Measurements from ENCODE around the gene SPATA31C2.
"Not testable (repeated sequence)": the region's sequence is repeated elsewhere in the genome, so short reads cannot be mapped to it uniquely, and the experiment has no call there.

The SPATA31C2 gene
- long read RNA-seq = 0 reads

DNA sequence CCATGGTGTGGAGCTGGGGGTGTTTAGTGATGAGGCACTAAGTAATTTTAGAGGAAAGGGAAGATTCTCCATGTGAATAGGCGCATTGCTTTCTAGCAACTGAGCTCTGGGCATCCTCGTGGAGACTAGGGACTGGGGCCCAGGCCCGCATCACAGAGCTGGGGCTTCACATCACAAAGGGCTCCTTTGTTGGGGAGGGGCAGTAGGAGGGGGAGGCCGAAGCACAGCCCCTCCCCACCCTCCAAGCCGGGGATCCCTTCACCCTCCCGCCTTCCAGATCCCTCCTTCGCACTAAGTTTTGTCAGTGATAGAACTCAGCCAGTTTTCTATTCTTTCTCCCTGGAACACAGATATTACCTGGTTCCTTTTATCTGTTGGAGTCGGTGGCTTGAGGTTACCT, at the start of gene SPATA31C2:
TSS of gene SPATA31C2 (minus strand) at position 101 of the 400 bp plus-strand sequence. CDS start at position 72, 29 bp downstream.
- not testable (repeated sequence) for H3K27me3 ChIP-seq (ENCODE audit: insufficient read depth, poor library complexity, severe bottlenecking); DNase-seq (ENCODE audit: low read depth in 1 of 2, low spot score in 1 of 2); H3K4me3 ChIP-seq (replicated peaks; ENCODE audit: insufficient read depth, low read length); H3K27ac ChIP-seq (replicated peaks)

DNA sequence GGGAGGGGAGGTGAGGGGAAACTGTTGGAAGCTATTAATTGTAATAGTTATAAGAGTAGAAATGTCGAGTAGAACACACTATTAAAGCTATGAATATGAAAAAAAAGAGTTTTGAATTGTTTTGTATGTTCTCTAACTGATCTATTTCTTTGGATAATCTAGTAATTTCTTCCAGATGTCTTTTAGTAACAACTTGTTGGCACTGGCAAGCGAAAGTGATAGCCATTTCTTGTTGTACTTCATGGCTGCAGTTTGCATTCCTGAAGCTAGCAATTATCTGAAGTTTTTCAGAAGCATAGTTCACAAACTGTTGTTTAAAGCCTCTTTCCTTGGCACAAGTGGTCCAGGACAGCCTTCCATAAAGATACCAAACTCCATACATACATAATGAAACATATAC, 49.4 kb upstream of the SPATA31C2 start:
- TF ChIP-seq, protein P1, sequence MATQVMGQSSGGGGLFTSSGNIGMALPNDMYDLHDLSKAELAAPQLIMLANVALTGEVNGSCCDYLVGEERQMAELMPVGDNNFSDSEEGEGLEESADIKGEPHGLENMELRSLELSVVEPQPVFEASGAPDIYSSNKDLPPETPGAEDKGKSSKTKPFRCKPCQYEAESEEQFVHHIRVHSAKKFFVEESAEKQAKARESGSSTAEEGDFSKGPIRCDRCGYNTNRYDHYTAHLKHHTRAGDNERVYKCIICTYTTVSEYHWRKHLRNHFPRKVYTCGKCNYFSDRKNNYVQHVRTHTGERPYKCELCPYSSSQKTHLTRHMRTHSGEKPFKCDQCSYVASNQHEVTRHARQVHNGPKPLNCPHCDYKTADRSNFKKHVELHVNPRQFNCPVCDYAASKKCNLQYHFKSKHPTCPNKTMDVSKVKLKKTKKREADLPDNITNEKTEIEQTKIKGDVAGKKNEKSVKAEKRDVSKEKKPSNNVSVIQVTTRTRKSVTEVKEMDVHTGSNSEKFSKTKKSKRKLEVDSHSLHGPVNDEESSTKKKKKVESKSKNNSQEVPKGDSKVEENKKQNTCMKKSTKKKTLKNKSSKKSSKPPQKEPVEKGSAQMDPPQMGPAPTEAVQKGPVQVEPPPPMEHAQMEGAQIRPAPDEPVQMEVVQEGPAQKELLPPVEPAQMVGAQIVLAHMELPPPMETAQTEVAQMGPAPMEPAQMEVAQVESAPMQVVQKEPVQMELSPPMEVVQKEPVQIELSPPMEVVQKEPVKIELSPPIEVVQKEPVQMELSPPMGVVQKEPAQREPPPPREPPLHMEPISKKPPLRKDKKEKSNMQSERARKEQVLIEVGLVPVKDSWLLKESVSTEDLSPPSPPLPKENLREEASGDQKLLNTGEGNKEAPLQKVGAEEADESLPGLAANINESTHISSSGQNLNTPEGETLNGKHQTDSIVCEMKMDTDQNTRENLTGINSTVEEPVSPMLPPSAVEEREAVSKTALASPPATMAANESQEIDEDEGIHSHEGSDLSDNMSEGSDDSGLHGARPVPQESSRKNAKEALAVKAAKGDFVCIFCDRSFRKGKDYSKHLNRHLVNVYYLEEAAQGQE (IDR thresholded peaks at IDR 0.05; ENCODE audit: insufficient replicate concordance, low read depth) = no peak
- TF ChIP-seq, protein P2, sequence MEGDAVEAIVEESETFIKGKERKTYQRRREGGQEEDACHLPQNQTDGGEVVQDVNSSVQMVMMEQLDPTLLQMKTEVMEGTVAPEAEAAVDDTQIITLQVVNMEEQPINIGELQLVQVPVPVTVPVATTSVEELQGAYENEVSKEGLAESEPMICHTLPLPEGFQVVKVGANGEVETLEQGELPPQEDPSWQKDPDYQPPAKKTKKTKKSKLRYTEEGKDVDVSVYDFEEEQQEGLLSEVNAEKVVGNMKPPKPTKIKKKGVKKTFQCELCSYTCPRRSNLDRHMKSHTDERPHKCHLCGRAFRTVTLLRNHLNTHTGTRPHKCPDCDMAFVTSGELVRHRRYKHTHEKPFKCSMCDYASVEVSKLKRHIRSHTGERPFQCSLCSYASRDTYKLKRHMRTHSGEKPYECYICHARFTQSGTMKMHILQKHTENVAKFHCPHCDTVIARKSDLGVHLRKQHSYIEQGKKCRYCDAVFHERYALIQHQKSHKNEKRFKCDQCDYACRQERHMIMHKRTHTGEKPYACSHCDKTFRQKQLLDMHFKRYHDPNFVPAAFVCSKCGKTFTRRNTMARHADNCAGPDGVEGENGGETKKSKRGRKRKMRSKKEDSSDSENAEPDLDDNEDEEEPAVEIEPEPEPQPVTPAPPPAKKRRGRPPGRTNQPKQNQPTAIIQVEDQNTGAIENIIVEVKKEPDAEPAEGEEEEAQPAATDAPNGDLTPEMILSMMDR (IDR thresholded peaks at IDR 0.05; ENCODE audit: insufficient read depth, low read length) = no peak
- no peak for TF ChIP-seq GABPA (IDR thresholded peaks at IDR 0.05; ENCODE audit: low read depth)
- TF ChIP-seq POLR2AphosphoS5 (IDR thresholded peaks at IDR 0.05; ENCODE audit: low read depth) = no peak
- Histone ChIP-seq H3K4me3 (replicated peaks; ENCODE audit: insufficient read depth, low read length) (no peak overlapping the region), H3K27ac (replicated peaks) (no peak overlapping the region), H3K27me3 (ENCODE audit: insufficient read depth, poor library complexity, severe bottlenecking) (no peaks in the 10 kb centered on the region)
- DNase-seq (ENCODE audit: low read depth in 1 of 2, low spot score in 1 of 2) = no peak

DNA sequence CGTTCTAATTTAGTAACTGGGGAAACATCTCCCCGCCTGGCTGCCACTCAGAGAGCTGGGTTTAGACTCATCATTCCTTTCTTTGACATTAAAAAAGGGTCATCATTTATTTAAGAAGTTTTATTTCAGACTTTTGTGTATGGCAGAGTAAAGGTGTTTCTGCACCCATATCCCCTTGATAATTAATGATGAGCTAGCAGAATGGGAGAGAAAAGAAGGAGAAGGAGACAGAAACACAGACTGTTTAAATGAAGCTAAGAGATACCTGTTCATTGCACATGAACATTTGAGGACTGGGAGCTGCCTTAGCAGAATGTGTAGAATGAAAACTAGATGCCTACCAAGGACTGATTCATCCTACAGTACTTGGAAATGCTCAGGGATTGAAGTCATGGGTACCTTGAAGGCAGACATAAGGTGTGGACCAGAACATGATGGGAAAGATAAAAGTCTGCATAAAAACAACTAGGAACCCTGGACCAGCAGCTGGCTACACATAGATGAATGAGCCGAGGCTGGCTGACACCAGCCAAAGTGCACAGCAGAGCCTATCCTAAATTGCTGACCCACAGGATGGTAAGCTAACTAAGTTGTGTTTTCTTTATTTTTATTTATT, 48.3 kb upstream of the SPATA31C2 start:
- no peak for DNase-seq (ENCODE audit: low read depth in 1 of 2, low spot score in 1 of 2)
- no peak overlapping the region for H3K27ac ChIP-seq (replicated peaks)
- TF ChIP-seq POLR2AphosphoS5 (IDR thresholded peaks at IDR 0.05; ENCODE audit: low read depth) (no peak), GABPA (IDR thresholded peaks at IDR 0.05; ENCODE audit: low read depth) (no peak), SPI1 (IDR thresholded peaks at IDR 0.05; ENCODE audit: borderline replicate concordance, low read depth) (no peak)
- TF ChIP-seq, protein P1 (IDR thresholded peaks at IDR 0.05; ENCODE audit: insufficient replicate concordance, low read depth) = no peak
- TF ChIP-seq, protein P2 (IDR thresholded peaks at IDR 0.05; ENCODE audit: insufficient read depth, low read length) = no peak
- H3K27me3 ChIP-seq (ENCODE audit: insufficient read depth, poor library complexity, severe bottlenecking) = no peaks in the 10 kb centered on the region
- no peak overlapping the region for H3K4me3 ChIP-seq (replicated peaks; ENCODE audit: insufficient read depth, low read length)

DNA sequence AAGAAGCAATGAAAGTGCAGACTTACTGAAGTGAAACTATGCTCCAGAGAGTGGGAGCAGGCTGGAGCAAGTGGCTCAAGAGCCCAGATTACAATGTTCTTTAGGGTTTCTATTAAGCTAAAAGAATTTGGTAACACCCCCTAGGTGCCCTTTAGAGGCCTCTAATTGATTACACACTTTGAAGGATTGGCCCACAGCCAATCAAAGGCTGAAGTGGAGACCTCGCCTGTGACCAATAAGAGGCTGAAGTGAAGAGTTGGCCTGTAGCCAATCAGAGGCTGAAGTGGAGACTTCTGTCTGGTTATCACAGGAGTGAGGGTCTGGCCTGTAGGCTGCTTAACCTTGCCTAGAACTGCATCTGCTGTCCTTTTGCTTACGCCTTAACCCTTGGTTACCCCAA, 46.7 kb upstream of the SPATA31C2 start:
- H3K27me3 ChIP-seq (ENCODE audit: insufficient read depth, poor library complexity, severe bottlenecking) = no peaks in the 10 kb centered on the region
- no peak overlapping the region for H3K4me3 ChIP-seq (replicated peaks; ENCODE audit: insufficient read depth, low read length)
- no peak overlapping the region for H3K27ac ChIP-seq (replicated peaks)
- TF ChIP-seq SPI1 (IDR thresholded peaks at IDR 0.05; ENCODE audit: borderline replicate concordance, low read depth) (no peak), GABPA (IDR thresholded peaks at IDR 0.05; ENCODE audit: low read depth) (no peak), POLR2AphosphoS5 (IDR thresholded peaks at IDR 0.05; ENCODE audit: low read depth) (no peak)
- TF ChIP-seq, protein P1 (IDR thresholded peaks at IDR 0.05; ENCODE audit: insufficient replicate concordance, low read depth) = no peak
- TF ChIP-seq, protein P2 (IDR thresholded peaks at IDR 0.05; ENCODE audit: insufficient read depth, low read length) = no peak
- DNase-seq (ENCODE audit: low read depth in 1 of 2, low spot score in 1 of 2) = no peak
